ENCODE results near the gene KHDRBS2. TPM values are rescaled to one million over a fixed set of nuclear protein-coding genes. Genes with fewer than 3 reads are reported as not detected.

The KHDRBS2 gene
- total RNA-seq, 1 experiment from 2014 or later: 1.2 TPM

- TF ChIP-seq ZMAT4 (CRISPR knock-in tag; IDR thresholded peaks at IDR 0.05): no peak
- TF ChIP-seq MXD4 (CRISPR knock-in tag; IDR thresholded peaks at IDR 0.05; ENCODE audit: borderline replicate concordance): no peak
These were observed 432 bp upstream of the KHDRBS2 start (continued) for GRCh38 chr6:62286470-62286843.

- peak overlapping the region; percentile 71 for H3K4me3 Mint-ChIP-seq
- CTCF ChIA-PET: interaction anchor here (1.3 kb wide), 1 partner anchor 573 kb away, joined by 3 read pairs; no protein-coding TSS in a partner anchor
- no peak for DNase-seq (ENCODE audit: low spot score)
- no peak for ATAC-seq
- H3K36me3 Mint-ChIP-seq: no peaks in the 10 kb centered on the region
- no peak overlapping the region for H3K27ac Mint-ChIP-seq
- H3K9me3 Mint-ChIP-seq: peaks cover 9% of the 10 kb centered on the region; the same call in 1 of the 2 replicates
- TF ChIP-seq ZNF425 (CRISPR knock-in tag; conservative IDR thresholded peaks at IDR 0.05) (no peak), ZNF416 (CRISPR knock-in tag; IDR thresholded peaks at IDR 0.05) (no peak), MXD4 (CRISPR knock-in tag; IDR thresholded peaks at IDR 0.05; ENCODE audit: borderline replicate concordance) (no peak), ZNF232 (CRISPR knock-in tag; IDR thresholded peaks at IDR 0.05) (no peak), NR3C1 (CRISPR knock-in tag; conservative IDR thresholded peaks at IDR 0.05; ENCODE audit: low read depth) (no peak), JUN (CRISPR knock-in tag; IDR thresholded peaks at IDR 0.05) (no peak), ZBTB43 (CRISPR knock-in tag; IDR thresholded peaks at IDR 0.05) (no peak), ERG (CRISPR knock-in tag; IDR thresholded peaks at IDR 0.05) (no peak), IRF2 (CRISPR knock-in tag; IDR thresholded peaks at IDR 0.05; ENCODE audit: borderline replicate concordance, low read depth) (no peak), TP53 (CRISPR knock-in tag; IDR thresholded peaks at IDR 0.05) (no peak), NFYB (CRISPR knock-in tag; conservative IDR thresholded peaks at IDR 0.05; ENCODE audit: low read depth) (no peak), SMAD4 (CRISPR knock-in tag; IDR thresholded peaks at IDR 0.05) (no peak), ZNF263 (CRISPR knock-in tag; IDR thresholded peaks at IDR 0.05; ENCODE audit: low read depth) (no peak), ZBTB21 (CRISPR knock-in tag; IDR thresholded peaks at IDR 0.05; ENCODE audit: borderline replicate concordance) (no peak), NR1H2 (CRISPR knock-in tag; IDR thresholded peaks at IDR 0.05) (no peak), ETV6 (CRISPR knock-in tag; IDR thresholded peaks at IDR 0.05) (no peak), FOXP1 (CRISPR knock-in tag; IDR thresholded peaks at IDR 0.05; ENCODE audit: borderline replicate concordance) (no peak), ZNF671 (CRISPR knock-in tag; IDR thresholded peaks at IDR 0.05) (no peak), USF1 (CRISPR knock-in tag; IDR thresholded peaks at IDR 0.05) (no peak), IRF1 (CRISPR knock-in tag; IDR thresholded peaks at IDR 0.05) (no peak)
- H3K4me1 Mint-ChIP-seq: peaks cover 5% of the 10 kb centered on the region
- no peaks in the 10 kb centered on the region; the same call in 1 of the 2 replicates for H3K27me3 Mint-ChIP-seq (ENCODE audit: low read depth)
- POLR2A ChIA-PET: no interaction called here
These were observed 1.3 kb downstream of the KHDRBS2 start for GRCh38 chr6:62284725-62285124.
